T-helper 1 cell (primary cell): ENCODE data around the gene PCYT1A.
A peak's percentile ranks its signal among the peaks of the same experiment; 100 is the strongest.
"Not testable (repeated sequence)": the region's sequence is repeated elsewhere in the genome, so short reads cannot be mapped to it uniquely, and the experiment has no call there.

Source experiments
- DNase-seq, 5 donors: peaks; one replicate each; pipeline ENCODE4 v3.0.0-alpha.2; 2012 to 2020

Gene PCYT1A

GRCh38 chr3:196210673-196211556 is 76.6 kb downstream of the PCYT1A start, which contains the start of gene ZDHHC19:
ZDHHC19 (minus strand) TSS chr3:196211400; CDS start chr3:196211315, 85 bp downstream.
- DNase-seq: no peak

DNA sequence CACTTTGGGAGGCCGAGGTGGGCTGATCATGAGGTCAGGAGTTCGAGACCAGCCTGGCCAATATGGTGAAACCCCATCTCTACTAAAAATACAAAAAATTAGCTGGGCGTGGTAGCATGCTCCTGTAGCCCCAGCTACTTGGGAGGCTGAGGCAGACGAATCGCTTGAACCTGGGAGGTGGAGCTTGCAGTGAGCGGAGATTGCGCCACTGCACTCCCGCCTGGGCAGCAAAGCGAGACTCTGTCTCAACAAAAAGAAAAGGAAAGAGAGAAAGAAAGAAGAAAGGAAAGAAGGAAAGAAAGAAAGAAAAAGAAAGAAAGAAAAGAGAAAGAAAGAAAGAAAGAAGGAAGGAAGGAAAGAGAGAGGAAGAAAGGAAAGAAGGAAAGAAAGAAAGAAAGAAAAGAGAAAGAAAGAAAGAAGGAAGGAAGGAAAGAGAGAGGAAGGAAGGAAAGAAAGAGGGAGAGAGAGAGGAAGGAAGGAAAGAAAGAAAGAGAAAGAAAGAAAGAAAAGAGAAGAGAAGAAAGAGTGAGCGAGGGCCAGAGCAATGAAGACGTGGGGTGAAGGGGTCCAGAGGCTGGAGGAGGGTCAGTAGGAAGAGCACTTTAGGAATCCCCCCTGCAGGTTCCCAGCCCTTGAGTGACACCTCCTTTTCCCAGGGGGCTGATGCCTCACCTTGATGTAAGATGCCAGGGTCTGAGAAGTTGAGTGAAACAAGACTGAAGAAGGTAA is 77.4 kb downstream of the PCYT1A start:
- not testable (repeated sequence) for DNase-seq

GRCh38 chr3:196208942-196209695 is 78.4 kb downstream of the PCYT1A start:
- no peak for DNase-seq

DNA sequence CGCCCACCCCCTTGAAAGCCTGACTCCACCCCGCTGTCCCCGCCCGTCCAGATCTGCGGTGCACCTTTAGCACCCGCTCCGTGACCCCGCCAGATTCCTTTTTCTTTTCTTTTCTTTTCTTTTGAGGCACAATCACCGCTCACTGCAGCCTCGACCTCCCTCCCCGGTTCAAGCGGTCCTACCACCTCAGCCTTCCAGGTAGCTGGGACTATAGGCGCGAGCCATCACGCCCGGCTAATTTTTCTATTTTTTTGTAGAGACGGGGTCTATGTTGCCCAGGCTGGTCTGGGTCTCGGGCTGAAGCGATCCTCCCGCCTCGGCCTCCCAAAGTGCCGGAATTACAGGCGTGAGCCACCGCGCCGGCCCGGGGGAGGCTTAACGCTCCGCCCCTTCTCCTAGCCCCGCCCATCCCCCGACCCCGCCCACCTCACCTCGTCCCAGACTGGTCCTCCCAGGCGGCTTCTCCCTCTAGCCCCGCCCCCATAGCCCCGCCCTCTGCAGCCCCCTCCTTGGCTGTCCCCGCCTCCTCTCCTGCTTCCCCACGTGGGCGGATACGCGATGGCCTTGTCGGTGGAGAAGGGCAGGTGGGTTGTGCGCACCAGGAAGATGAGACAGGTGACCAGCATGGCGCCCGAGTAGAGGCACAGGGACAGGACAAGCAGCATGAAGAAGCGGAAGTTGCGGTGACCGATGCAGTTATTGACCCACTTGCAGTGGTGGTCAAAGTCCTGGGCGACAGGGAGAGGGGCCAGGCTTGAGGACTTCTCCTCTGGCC is 79.5 kb downstream of the PCYT1A start:
- peak; percentile 51 to 66 (median 59) for DNase-seq

- DNase-seq: peak in 3 of 5 donors; percentile 22 to 40 (median 25)
Observed at GRCh38 chr3:196207159-196207832, 80.2 kb downstream of the PCYT1A start.

DNA sequence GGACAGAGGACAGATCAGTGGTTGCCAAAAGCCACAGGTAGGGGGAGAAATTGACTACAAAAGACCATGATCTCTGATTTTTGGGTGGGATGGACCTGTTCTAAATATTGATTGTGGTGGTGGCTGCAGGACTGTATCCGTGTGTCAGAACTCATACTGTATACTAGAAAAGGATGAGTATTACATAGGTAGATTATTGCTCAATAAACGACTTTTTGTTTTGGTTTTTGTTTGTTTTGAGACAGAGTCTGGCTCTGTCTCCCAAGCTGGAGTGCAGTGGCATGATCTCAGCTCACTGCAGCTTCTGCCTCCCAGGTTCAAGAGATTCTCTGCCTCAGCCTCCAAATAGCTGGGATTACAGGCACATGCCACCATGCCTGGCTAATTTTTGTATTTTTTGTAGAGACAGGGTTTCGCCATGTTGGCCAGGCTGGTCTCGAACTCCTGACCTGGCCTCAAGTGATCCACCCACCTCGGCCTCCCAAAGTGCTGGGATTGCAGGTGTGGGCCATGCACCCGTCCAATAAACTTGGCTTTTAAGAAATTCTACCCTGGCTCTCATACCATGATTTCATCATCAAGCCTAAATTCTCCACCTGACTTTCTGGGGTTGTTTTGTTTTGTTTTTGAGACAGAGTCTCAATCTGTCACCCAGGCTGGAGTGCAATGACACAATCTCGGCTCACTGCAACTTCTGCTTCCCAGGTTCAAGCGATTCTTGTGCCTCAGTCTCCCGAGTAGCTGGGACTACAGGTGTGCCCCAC is 81.9 kb downstream of the PCYT1A start:
- not testable (repeated sequence) for DNase-seq

DNA sequence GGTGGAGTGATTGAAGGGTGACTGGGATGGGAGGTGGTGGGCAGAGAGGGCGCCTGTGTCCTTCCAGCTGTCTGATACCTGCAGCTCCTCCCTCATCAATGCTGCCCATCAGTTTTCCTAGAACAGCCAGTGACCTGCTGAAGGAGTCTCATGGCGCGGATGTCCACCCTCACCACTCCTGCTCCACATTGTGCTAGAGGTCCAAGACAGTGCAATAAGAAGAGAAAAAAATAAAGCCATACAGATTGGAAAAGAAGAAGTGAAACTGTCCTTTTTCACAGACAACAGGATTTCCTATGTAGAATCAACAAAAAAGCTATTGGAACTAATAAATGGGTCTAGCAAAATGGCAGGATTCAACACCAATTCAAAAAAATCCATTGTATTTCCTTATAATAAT is 83.7 kb downstream of the PCYT1A start:
- DNase-seq: no peak

- no peak for DNase-seq
Observed at GRCh38 chr3:196202516-196202970, 85.0 kb downstream of the PCYT1A start.

- peak in 1 of 5 donors; percentile 27 for DNase-seq
Observed at GRCh38 chr3:196198771-196199753, 88.5 kb downstream of the PCYT1A start.

DNA sequence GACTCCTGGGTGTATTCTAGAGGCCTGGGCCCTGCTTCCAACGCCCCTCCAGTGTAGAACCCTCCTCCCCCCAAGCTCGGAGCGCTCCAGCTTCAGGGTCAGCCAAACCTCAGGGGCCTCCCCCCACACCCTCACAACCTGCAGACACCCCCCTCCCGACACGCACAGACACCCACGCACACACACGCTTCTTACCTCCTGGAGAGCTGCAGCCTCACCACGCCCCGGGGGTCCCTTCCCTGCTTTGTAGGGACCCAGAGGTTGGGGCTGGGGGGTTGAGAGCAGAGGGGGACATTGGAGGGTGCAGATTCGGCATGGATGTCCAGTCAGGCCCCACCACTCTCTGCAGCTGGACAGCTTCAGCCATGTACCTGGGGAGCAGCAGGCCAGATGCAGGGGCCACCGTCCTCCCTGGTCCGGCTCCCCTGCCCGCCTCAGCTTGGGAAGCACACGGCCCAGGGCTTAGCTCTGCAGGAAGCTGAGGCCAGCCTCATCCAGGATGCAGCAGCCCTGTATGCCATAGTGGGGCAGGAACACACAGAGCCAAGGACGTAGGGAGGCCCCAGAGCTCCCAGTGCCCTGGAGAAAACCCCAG is 89.3 kb downstream of the PCYT1A start:
- no peak for DNase-seq

DNA sequence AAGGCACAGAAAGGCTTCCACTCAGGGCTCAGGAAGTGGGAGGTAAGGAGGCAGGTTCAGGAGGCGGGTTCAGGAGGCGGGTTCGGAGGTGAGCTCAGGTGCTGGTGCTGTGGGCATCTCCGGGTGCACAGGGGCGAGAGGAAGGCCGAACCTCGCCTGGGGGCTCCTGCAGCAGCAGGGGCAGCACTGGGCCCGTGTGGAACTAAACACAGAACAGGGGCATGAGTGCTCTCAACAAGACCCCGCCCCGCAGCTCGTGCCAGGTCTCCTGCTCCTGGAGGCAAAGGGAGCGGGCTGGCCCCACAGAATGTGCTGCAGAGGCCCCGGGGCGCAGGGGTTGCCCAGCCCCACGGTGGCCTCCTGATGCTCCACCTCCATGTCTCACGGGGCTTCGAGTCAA is 90.0 kb downstream of the PCYT1A start:
- DNase-seq: no peak

DNA sequence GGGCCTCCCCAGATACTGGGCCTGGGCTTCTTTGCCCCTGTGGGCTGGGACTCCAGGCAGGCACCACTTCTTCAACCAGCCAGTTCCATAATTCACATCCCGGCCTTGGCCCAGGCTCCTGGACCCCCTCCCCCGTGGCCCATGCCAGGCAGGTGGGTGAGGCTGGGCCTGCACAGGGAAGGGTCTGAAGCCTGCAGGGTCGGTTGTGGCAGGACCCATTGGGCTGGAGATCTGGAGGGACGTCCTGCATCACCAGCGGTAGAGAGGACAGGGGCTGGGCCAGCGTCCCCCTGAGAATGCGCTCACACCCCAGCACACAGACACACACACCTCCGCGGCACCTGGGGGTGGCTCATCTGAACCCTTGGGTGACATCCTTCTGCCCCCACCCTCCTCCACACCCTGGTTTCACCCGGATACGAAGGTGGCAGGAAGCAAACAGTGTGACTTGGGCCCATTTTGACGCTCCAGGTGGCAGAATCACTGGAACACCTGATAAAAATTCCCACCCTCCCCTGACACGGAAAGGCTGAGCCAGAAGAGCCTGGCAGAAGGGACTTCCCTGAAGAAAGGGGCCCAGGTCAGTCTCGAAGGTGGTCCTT is 91.8 kb downstream of the PCYT1A start:
- no peak for DNase-seq

DNA sequence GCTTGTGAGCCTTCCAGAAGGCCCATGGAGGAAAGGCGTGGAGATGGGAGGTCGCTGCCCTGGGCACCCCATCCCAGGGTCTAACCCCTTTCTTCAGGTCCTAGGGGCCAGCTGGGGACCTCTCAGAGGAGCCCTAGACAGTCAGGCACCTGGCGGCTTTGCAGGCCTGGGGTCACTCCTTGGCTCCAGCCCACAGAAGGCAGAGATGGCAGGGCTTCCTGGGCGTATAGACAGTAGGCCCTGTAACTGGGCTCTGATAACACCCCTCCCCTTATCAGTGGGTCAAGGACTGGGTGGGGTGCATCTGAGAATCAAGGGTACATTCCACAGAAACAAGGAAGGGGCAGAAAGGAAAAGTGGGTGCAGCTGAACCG is 93.0 kb downstream of the PCYT1A start:
- DNase-seq: no peak

GRCh38 chr3:196193736-196194541 is 93.6 kb downstream of the PCYT1A start:
- DNase-seq: no peak

GRCh38 chr3:196193133-196193735 is 94.3 kb downstream of the PCYT1A start:
- no peak for DNase-seq

DNA sequence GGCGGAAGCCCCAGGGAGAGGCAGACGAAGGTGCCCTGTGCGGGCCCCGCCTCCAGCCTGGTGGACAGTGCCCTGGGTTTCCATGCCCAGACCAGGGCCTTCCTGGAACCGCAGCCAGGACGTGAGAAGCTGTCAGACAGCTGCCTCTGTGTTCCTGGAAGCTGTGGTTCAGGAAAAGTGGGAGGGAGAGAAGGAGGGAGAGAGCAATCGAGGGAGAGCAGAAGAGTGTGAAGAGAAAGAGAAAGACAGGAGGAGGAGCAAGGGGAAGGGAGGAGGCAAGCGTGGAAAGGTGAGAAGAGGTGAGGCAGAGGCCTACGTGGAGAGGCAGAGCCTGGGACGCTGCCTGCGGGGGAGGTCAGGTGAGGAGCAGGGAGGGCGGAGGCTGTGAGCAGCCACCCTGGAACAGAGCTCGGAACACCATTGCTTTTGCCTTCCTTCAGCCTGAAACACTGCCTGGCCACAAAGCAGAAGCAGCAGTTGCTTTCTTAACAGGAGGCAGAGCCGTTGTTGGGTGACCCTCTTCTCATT is 94.9 kb downstream of the PCYT1A start:
- peak in 1 of 5 donors; percentile 53 for DNase-seq

- peak in 4 of 5 donors; percentile 39 to 77 (median 40) for DNase-seq
Observed at GRCh38 chr3:196192036-196192523, 95.4 kb downstream of the PCYT1A start.
